NT2/D1 (cell line): ENCODE measurements around the gene KPNA4.
"Not testable (repeated sequence)": the region's sequence is repeated elsewhere in the genome, so short reads cannot be mapped to it uniquely, and the experiment has no call there.

ENCODE experiments used
- SUZ12 ChIP-seq: IDR thresholded peaks from 2 replicates; pipeline ENCODE4 v1.6.1; 2011; ENCODE audit not compliant: insufficient read length, insufficient read depth; ENCODE audit errors: extremely low read depth
- YY1 ChIP-seq: IDR thresholded peaks from 2 replicates; pipeline ENCODE4 v1.6.1; 2011; ENCODE audit not compliant: insufficient read length, insufficient read depth
- ZNF274 ChIP-seq: IDR thresholded peaks from 2 replicates; pipeline ENCODE4 v1.6.1; 2011; ENCODE audit warnings: mild to moderate bottlenecking, low read depth, low read length

DNA sequence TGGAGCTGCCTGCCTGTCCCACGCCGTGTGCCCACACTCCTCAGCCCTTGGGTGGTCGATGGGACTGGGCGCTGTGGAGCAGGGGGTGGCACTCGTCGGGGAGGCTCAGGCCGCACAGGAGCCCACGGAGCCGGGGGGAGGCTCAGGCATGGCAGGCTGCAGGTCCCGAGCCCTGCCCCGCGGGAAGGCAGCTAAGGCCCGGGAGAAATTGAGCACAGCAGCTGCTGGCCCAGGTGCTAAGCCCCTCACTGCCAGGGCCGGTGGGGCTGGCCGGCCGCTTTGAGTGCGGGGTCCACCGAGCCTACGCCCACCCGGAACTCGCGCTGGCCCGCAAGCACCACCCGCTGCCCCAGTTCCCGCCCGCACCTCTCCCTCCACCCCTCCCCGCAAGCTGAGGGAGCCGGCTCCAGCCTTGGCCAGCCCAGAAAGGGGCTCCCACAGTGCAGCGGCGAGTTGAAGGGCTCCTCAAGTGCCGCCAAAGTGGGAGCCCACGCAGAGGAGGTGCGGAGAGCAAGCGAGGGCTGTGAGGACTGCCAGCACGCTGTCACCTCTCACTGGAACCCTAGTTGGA, 8.7 kb upstream of the KPNA4 start:
- TF ChIP-seq YY1, ZNF274, SUZ12: not testable (repeated sequence)
